ENCODE measurements around the gene PLEKHM3.

- TF ChIP-seq CTCF (conservative IDR thresholded peaks at IDR 0.05) = no peak
- TF ChIP-seq EZH2 (IDR thresholded peaks at IDR 0.05; ENCODE audit: low read depth) = no peak
Observed at GRCh38 chr2:207867056-207867455, 158.3 kb downstream of the PLEKHM3 start.
